ENCODE results near the gene LTA4H.
A peak's percentile ranks its signal among the peaks of the same experiment; 100 is the strongest.

Gene LTA4H

DNA sequence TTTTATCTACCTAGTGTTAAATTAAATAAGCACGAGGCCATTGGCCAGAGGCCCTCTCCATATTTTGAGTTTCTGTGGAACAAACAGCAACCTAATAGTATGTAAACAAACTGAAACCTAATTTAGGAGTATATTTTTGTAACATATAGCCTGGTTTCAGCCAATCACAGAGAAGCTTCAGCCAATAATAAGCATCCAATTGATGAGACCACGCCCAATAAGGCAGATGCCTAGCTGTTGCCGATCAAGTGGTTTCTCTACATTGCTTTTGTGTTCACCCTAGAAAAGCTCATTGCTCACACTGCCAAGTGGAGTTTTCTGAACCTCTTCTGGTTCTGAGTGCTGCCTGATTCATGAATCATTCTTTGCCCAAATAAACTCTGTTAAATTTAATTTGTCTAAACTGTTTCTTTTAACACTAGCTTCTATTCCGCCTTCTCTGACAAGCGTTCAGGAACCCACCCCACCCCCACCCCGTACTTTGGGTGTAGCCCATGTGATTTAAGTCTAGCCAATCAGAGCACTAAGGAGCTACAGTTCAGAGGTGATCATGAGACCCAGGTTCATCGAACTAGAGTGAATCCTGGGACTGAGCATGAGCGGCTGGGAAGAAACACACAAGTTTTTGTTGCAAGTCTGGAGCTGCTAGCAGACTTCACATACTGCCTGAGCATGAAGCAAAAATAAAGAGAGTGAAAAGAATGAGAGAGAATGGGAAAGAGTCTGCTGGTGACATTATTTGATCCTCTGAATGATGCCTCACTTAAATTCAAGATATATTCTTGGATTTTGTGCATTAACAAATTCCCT lies 21.5 kb upstream of the LTA4H start:
- DNase-seq = no peak

DNA sequence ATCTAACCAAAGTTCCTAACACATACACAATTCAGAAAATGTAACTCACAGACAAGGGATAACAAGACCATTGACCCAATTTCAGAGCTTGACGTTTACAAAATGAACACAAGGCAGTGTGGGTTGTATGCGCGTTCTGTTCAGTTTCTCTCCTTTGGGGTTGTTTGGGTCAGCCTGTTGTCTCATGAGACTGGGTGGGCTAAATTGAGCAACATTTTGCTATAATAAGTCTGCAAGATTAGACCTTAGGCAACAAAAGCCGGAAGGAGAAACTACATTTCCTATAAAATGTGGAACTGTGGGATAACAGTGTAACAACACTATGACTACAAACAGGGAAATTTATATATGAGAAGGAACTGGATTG lies 18.8 kb upstream of the LTA4H start:
- no peak for DNase-seq

DNA sequence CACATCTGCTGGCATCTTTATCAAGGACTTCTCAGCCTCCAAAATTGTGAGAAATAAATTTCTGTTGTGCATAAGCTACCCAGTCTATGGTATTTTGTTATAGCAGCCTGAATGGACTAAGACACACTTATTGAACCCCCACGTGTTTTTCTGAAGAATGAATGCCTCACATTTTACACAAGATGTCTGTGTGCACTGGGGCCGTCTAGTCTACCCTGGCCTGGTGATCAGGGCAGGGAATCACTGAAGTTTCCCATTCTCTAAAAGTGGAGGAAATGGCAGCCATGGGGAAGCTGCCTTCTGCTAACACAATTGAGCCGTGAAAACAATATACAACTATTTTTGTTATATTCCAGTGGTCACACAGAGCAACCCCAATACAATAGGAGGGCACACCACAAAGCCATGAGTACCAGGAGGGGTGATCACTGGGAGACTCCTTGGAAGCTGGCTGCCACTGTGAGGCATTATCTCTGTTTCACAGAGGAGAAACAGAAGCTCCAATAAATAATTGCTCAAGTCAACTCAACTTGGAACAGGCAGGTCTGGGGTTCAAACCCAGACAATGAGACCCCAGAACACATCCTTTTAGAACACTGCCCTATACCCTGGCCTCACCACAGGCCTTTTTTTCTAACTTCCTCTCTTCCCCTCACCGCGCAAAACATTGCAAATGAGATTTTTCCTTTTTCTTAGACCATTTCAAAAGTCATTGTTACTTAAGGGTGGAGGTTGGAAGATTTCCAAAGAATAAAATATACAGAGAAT lies 18.3 kb upstream of the LTA4H start:
- no peak for DNase-seq

DNA sequence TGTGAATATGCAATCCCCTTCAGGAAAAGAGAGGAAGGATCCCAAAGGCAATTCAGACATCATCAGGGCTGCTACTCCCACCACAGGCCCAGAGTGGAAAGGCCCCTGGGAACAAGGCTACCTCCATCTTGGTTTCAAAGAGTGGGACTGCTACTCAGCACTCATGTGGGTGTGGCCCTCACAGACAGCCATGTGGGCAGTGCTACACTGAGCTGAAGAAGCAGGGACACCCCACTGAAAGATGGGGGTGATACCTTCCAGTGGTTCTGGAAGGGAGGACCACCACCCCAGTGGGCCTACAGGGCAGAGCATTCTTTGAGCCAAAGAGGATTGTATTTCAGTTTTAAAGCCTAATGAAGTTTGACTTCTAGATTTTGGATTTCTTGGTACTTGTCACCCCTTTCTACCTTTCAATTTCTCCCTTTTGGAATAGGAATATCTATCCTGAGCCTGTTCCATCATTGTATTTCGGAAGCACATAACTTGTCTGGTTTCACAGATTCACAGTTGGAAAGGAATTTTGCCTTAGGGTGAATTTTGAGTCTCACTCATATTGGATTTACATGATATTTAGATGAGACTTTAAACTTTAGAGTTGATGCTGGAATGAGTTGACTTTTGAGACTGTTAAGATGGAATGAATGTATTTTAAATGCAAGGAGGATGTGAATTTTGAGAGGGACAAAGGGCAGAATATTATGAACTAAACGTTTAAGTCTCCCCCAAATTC lies 16.5 kb upstream of the LTA4H start:
- no peak for DNase-seq

DNA sequence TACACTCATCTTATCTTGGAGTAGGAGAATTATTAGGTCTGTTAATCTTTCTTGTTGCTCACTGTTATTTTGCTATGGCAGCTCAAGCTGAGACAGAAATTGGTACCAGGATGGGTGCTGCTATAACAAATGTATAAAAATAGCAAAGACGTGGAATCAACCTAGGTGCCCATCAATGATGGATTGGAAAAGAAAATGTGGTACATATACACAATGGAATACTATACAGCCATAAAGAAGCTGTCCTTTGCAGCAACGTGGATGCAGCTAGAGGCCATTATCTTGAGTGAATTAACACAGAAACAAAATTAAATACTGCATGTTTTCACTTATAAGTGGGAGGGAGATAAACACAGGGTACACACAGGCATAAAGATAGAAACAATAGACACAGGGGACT lies 14.8 kb upstream of the LTA4H start:
- DNase-seq = no peak

DNA sequence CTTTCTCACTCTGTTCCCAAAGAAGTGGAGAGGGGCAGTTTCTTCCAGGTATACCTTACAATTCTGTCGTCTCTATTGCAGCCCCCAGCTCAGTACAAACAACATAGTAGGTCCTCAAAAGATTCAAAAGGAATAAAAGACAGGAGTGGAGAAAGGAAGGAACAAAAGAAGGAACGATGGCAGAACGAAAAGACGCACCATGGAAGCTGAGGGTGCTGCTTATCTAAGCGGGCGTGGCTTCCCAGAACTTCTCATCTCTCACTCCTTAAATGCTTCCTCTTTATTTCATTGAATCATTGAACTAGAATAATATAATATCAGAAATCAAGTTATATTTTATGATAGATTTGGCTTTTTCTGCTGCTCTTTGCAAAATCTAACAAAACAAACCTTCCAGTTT lies 13.7 kb upstream of the LTA4H start:
- no peak for DNase-seq

DNA sequence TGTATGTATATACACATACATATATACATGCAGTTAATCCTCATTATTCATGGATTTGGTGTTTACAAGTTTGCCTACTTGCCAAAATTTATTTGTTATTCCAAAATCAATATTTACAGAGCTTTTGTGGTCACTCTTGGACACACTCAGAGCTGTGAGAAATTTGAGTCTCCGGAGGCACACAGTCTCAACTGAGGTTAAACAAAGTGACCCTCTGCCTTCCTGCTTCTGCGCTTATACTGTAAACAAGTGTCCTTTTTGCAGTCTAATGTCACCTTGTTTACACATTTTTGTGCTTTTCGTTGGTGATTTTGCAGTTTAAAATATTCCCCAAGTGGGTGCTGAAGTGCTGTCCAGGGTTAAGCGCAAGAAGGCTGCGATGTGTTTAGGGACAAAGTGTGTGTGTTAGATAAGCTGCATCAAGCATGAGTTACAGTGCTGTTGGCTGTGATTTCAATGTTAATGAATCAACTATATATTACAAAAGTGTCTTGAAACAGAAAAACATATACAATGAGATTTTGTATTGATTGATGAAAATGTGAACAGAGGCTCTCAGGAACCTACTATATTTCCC lies 13.1 kb upstream of the LTA4H start:
- no peak for DNase-seq

DNA sequence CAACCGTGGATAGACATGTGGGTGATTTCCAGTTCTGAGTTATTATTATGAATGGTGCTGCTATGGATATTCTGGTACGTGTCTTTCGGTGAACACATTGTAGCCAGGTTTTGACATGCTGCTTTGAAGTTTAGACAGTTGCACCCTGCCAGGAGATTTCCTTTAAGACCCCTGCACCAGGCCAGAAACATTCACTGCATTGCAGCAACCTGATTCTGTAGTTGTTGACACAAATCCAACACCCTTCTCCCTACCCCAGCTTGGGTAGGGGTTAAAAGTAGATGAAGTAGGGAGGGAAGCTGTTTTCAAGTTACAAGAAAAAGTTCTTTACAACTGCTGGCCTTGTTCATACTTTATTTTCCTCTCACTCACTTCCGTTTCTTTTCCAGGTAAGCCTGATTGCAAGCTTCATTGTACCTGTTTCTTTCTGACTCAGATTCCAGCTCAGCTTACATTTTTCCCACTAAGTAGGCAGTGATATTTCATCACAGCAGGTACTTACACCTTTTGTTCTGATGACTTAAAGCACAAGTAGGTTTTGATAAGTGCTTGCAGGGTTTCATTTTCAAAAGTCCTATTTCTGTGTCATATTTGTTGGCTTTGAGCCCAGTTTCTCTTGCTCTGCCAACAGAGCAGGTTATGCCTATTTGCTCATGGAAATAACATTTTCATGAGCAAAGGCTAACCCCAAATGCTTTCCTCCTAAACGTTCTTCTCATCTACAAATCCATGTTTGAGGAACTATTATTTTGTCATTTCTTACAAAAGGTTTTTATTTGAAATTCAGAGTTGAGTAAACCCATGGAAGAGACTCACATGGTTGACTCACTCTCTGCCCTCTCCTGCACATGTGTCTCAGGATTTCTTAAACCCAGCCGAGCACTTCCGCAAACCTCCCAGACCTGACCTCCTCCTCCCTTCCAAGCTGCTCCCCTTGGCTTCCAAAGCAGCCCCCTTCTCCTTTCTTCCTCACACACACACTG lies 12.1 kb upstream of the LTA4H start:
- peak; percentile 64 for DNase-seq

DNA sequence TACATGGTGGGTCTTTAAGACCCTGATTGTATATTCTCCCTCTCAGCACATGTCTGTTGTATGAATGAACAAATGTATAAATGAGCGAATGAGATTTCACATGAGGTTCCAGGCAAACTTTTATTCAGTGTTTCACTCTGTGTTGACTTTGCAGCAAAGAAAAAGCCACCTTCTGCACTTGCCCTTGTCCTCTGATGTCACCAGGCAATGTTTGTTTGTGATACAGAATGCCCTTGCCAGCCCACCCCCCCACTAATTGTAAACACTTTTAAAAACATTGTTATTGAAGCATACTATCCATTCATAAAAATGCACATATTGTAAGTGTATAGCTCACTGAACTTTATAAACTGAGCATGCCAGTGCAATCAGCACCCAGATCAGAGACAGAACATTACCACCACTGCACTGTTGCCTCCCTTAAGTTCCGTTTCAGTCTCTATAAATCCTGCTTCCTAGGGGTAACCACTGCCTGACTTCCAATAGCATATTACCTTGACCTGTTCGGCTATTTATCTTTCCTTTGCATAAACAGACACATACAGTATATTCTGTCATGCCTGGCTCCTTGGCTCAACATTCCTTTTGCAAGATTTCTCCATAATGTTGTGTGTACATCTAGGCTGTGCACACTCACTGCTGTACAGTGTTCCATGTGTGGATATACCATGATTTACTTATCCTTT lies 11.3 kb upstream of the LTA4H start:
- DNase-seq = no peak

DNA sequence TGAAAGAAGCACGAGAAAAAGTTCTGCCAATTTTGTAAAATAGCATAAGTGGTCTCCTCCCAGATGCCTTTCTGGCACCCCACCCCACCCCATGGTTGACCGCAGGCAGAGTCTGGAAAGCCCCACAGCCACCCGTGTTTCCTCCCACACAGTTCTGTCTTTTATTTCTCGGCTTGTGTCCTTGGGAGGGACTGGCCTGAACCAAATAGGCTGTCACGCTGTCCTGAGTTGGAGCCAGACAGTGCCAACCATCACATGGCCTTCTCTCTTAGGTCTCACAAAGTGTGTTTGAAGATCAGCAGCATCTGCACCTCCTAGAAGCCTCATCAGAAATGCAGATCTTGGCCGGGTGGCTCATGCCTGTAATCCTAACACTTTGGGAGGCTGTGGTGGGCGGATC lies 10.2 kb upstream of the LTA4H start:
- DNase-seq = no peak

DNA sequence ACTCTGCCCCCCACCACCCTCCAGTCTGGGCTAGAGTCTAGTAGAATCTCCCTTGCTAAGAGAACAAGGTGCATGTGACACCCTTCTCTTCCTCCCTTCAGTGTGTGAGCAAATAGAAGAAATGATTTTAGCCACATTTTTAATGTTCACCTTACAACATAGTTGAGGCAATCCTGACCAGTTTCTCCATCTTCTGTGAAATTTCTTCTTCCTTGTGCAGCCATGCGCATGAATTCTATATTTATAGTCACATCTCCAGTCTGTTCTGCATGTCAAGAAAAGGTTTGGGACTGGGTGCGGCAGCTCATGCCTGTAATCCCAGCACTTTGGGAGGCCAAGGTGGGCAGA lies 9.5 kb upstream of the LTA4H start:
- DNase-seq = no peak

DNA sequence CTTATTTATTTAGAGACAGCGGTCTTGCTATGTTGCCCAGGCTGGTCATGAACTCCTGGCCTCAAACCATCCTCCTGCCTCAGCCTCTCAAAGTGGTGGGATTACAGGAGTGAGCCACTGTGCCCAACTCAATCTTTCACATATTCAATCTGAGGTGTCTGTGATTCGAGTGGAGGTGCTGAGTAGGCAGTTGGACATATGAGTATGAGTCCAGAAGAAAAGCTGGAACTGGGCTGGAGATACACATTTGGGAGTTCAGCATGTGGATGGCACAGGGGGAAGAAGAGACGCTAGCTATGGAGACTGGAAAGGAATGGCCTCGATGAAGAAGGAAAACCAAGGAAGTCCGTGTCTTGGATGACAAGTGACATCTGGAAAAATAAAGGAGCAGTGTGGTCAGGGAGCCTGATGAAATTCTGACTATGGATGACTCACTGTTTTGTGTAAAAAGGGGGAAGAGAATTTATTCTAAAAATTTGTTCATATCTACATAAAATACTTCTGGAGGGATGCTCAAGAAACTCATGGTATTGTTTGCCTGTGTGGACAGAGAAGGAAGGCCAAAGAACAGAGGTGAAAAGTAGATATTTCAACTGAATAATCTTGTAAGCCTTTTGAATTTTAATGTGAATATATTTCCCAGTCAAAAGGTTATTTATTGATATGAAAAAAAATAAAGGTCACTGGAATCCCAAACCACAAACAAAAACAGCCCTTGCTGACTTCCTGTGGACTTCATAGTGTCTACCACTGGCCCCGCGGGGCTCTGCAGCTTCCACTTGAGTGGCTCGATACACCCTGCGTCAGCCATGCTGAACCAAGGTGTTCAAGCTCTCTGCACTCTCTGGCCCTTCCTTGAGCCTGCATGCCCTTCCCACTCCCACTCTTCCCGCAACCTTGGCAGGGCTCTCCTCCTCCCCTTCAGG lies 8.9 kb upstream of the LTA4H start:
- peak; percentile 72 for DNase-seq

DNA sequence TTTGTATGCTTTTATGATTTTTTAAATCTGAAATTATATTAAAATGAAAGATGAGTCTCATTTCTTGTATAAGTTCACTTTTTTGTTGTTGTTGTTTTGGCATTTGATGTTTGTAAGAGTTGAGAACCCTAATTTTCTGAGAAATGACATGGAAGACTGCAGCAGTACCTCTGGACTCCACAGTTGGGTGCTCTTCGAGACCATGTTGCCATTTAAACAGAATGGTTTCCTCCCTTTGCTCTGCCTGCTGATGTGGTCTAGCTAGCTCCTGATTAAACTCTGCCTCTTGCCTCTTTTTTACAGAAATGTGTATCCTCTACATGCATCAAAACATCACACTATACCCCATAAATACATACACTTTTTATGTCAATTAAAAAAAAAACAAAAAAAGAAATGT lies 5.8 kb upstream of the LTA4H start:
- no peak for DNase-seq

DNA sequence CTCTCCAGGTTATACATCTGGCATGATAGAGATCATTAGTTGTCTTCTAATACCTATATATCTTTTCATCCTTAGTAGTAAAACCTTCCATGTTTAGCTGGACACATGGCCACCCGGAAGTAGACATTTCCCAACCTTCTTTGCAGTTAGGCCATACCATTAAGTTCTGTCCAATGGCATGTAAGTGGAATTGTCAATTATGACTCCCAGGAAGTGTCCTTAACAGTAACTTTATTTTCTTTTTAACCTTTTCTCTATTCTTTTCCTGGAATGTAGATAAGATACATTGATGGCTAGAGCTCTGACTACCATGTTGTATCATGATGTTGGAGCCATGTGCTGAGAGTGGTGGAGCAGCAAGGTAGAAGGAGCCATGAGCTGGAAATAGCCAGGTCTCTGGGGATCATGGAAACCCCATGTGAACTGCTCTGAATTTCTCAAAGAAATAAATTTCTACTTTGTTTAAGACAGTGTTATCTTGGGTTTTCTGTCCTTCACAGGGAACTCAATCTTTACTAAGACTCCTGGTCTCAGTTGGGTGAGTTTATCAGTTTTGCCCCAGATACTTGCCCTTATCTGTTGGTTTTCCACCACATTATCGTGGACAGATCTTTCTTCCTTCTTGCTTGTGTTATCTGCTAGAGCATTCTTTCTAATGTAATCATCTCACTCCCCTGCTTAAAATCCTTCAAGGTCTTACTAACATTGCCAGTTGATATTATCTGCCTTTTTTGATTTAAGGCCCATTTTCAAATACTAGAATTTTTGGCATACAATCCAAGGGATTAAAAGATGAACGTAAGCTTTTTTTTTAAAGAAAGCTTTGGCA lies 5.1 kb upstream of the LTA4H start:
- peak; percentile 3 for DNase-seq

DNA sequence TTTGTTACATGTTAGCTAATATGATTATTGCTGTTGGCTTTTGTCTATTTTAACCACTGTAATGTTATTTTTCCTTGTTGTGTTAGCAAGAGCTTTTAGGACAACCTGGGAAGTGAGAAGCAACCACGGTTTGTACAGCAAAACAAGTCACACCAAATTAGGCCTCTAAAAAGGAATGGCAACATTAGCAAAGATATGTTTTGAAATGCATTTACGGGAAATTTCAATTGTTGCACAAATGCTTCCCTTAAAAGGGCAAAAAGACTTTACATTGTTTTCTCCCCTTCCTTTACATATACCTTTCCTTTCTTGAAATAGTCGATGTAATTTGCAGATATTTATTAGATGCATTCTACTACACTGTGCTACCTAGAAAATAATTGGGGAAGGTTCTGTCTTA lies 4.1 kb upstream of the LTA4H start:
- DNase-seq = no peak

DNA sequence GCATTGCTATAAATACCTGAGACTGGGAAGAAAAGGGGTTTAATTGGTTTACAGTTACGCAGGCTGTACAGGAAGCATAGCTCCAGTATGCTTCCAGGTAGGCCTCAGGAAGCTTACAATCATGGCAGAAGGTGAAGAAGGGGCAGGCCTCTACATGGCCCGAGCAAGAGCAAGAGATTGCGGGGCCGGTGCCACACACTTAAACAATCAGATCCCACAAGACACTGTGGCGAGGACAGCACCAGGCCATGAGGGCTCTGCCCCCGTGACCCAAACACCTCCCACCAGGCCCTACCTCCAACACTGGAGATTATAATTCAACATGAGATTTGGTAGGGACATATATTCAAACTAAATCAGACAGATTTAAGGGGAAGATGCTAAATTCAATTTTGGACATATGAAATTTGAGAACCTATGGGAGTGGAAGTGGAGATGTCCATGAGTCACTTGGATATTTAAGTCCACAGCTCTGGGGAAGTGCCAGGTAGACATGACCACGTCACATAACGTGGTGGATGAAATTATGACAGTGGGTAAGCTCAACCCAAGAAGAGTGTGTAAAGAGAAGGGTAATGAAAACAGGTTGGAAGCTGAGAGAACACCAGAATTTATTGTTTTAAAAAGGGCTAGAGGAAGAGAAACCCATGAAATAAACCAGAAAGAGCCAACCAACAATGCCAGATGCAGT lies 1.5 kb upstream of the LTA4H start:
- DNase-seq = peak; percentile 60

DNA sequence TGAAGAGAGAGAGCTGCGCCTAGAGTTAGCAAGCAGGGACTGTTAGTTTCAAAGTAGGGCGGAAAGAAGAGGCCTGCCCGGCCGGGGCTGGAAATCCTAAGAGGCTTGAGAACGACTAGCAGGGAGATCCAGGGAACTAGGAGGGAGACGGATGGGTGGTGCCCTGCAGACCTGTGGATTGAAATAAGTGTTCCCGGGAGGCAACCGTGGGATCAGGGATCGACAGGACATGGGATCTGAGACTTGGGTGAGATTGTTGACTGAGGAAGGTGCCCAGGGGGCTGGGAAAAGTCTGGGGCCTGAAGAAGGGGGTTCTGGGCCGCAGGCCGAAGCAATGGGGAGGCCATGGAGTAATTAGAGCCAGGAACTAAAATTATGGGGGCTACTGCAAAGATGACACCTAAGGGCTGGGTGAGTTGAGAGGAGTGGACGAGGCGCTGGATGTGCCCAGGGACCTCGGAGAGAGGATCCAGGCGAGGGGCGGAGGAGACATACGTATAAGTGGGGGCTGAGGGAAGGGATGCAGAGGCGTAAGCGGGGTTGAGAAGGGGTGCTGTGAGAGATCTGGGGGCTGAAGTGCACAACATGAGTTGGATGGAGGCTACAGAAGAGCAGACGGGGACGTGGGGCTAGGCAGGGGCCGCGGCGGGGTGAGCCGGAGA lies 635 bp downstream of the LTA4H start:
- peak; percentile 31 for DNase-seq

Measured in fibroblast of skin of right biceps (primary cell).